Activated CD8-positive, alpha-beta memory T cell treated with anti-CD3 and anti-CD28 coated beads for 36 hours (primary cell): ENCODE measurements around the gene RNF225. TPM values are rescaled to one million over a fixed set of nuclear protein-coding genes. Genes with fewer than 3 reads are reported as not detected.
"Not testable (repeated sequence)": the region's sequence is repeated elsewhere in the genome, so short reads cannot be mapped to it uniquely, and the experiment has no call there.

Experiments
- CTCF ChIA-PET: fragments of 350-600 bp; sonication (Branson Sonifier 250); formaldehyde crosslinking; loops from one replicate; lab custom pipeline; 2021; ENCODE audit warnings: antibody characterized with exemption; lab: Charles Lee
- POLR2A ChIA-PET: fragments of 350-600 bp; sonication (Branson Sonifier 250); formaldehyde crosslinking; loops from one replicate; lab custom pipeline; 2021; ENCODE audit warnings: antibody characterized with exemption; lab: Charles Lee
- total RNA-seq, 2 experiments: library from RNA; stranded (reverse); gene quantifications; one replicate each; pipeline ENCODE4 v1.2.3, GENCODE V29; 2021

The RNF225 gene
- total RNA-seq, 2 experiments from 2014 or later, result 0.80 to 0.99 TPM

- POLR2A ChIA-PET, result interaction anchor here (0.6 kb wide), 2 partner anchors 12 to 36 kb away, joined by 3 to 8 read pairs; partner anchors contain the start of gene ZNF324B
- CTCF ChIA-PET, result interaction anchor here (1.1 kb wide), 1 partner anchor 11 kb away, joined by 3 read pairs; no protein-coding TSS in a partner anchor
Observed at GRCh38 chr19:58439576-58440554, 44.4 kb downstream of the RNF225 start, which contains the start of gene ZNF132. Gene ZNF132 (minus strand): TSS chr19:58440153. CDS start chr19:58439821, 332 bp downstream.

DNA sequence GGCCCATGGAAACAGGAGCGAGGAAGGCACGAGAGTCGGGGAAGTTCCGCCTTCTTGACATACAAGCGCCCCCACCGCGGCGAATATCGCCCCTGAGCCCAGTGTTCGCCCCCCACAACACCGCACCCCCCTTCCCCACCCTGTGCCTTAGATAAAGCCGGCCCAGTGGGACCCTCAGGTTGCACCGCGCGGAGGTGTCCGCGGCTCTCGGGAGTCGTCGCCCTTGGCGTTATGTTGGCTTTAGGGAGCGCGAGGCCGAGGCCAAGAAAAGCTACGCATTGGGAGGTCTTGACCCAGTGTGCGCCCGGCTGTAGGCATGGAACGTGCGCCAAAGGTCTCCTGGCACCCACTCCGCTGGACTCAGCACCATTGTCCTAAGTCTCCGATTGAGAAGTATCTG lies 45.1 kb downstream of the RNF225 start:
- ChIA-PET POLR2A (no interaction called here), CTCF (interaction anchor here (1.1 kb wide), 1 partner anchor 10 kb away, joined by 3 read pairs; no protein-coding TSS in a partner anchor)

- POLR2A ChIA-PET, CTCF ChIA-PET: not testable (repeated sequence)
Observed at GRCh38 chr19:58442986-58443385, 47.5 kb downstream of the RNF225 start.

Other genes starting within 250 kb of the RNF225 start
- gene ZNF329, start 244.9 kb upstream of the RNF225 start, total RNA-seq, result 1 to 10 TPM; 7.0 to 7.9 TPM
- gene ZNF274, start 212.6 kb upstream of the RNF225 start, total RNA-seq, result 10 to 100 TPM; 22.6 to 23.1 TPM
- 10 to 100 TPM; 52.1 to 53.6 TPM for gene ZNF544, start 166.7 kb upstream of the RNF225 start, total RNA-seq
- 1 to 10 TPM; 4.4 to 4.5 TPM for gene ZNF8, start 116.7 kb upstream of the RNF225 start, total RNA-seq
- gene ERVK3-1, start 90.3 kb upstream of the RNF225 start, total RNA-seq, result 10 to 100 TPM; 96.2 to 96.4 TPM
- gene ZSCAN22, start 68.7 kb upstream of the RNF225 start, total RNA-seq, result 1 to 10 TPM; 4.4 to 5.3 TPM
- gene A1BG, start 42.2 kb upstream of the RNF225 start, total RNA-seq, result 10 to 100 TPM; 16.7 to 18.1 TPM
- gene ZNF497, start 32.9 kb upstream of the RNF225 start, total RNA-seq, result 1 to 10 TPM; 1.5 to 1.7 TPM
- gene ZNF837, start 14.6 kb upstream of the RNF225 start, total RNA-seq, result 1 to 10 TPM; 1.7 to 1.9 TPM
- gene RPS5, start 8.4 kb upstream of the RNF225 start, total RNA-seq, result 1,000 to 10,000 TPM; 1,581 to 1,598 TPM
- gene ZNF584, start 13.0 kb downstream of the RNF225 start, total RNA-seq, result 10 to 100 TPM; 20.1 to 20.7 TPM
- 1 to 10 TPM; 5.0 to 5.3 TPM for gene ZNF132, start 44.5 kb downstream of the RNF225 start, total RNA-seq
- 10 to 100 TPM; 11.2 to 12.4 TPM for gene ZNF324B, start 56.0 kb downstream of the RNF225 start, total RNA-seq
- 10 to 100 TPM; 17.6 to 19.6 TPM for gene ZNF324, start 71.4 kb downstream of the RNF225 start, total RNA-seq
- gene ZNF446, start 80.7 kb downstream of the RNF225 start, total RNA-seq, result 1 to 10 TPM; 3.7 to 3.9 TPM
- 10 to 100 TPM; 24.3 to 24.5 TPM for gene SLC27A5, start 116.3 kb downstream of the RNF225 start, total RNA-seq
- 10 to 100 TPM; 13.8 to 15.2 TPM for gene ZBTB45, start 124.2 kb downstream of the RNF225 start, total RNA-seq
- gene TRIM28, start 148.4 kb downstream of the RNF225 start, total RNA-seq, result 100 to 1,000 TPM; 654 to 714 TPM
- 10 to 100 TPM; 77.7 to 81.9 TPM for gene CHMP2A, start 159.4 kb downstream of the RNF225 start, total RNA-seq
- 100 to 1,000 TPM; 192 to 213 TPM for gene UBE2M, start 163.0 kb downstream of the RNF225 start, total RNA-seq
- gene MZF1, start 177.7 kb downstream of the RNF225 start, total RNA-seq, result 10 to 100 TPM; 14.0 to 14.3 TPM